ENCODE data around the gene PCAT7. TPM values are rescaled to one million over a fixed set of nuclear protein-coding genes. Genes with fewer than 3 reads are reported as not detected.
"Not testable (repeated sequence)": the region's sequence is repeated elsewhere in the genome, so short reads cannot be mapped to it uniquely, and the experiment has no call there.

The PCAT7 gene
- not detected for total RNA-seq

DNA sequence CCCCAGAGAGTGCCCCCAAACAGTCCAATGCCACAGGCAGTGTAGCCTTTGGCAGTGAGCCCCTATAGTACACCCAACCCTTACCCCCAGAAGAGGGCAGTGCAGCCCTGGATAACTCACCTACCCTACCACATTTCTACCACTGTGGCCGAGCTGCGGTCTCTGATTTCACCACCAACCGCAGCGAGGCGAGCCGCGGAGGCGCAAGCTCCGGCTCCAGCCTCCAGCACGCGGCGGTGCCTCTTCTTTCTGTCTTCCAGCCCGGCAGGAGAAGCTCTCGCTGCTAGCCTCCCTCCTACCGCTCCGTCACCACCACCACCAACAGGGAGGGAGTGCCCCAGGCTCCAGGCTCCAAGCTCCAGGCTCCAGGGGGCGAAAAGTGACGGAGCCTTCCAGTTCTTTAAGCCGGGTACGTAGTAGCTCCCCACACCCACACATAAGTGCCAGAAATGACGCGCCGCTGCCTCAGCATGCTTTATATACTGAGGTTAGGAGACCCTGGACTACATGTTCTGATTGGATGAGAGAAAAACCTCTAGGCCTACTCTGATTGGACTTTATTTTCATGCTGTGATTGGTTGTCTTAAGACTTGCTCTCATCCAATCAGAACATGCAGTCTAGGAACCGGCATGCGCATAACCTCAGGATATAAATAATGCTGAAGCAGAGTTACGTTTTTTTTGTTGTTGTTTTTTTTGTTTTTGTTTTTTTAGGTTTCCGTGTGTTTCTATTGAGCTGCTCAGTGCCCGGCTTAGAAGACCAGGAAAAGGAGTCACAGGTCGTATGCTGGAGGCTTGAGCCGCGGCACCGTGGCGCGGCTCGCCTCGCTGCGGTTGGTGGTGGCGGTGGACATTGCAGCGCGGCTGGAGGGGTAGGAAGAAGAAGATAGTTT is at the start of gene PCAT7:
Gene PCAT7, plus strand, starts transcription at position 645 of the 893 bp plus-strand sequence.
- no peaks in the 10 kb centered on the region for H3K4me1 Mint-ChIP-seq (ENCODE audit: low read depth)
- DNase-seq, result peak; percentile 50
- H3K36me3 Mint-ChIP-seq (ENCODE audit: low read depth), result no peaks in the 10 kb centered on the region
- intact Hi-C loops (cut with micrococcal nuclease), result loop anchor here (1.0 kb wide), 1 partner anchor 49 kb away; no protein-coding TSS in a partner anchor
- H3K4me3 Mint-ChIP-seq, result no peak within 1 kb of the TSS
- H3K9me3 Mint-ChIP-seq, result no peaks in the 10 kb centered on the region
- peaks cover 1% of the 10 kb centered on the region for H3K27me3 Mint-ChIP-seq (ENCODE audit: low read depth)
- CTCF ChIA-PET, result interaction anchor here (0.6 to 0.9 kb wide), 3 partner anchors 49 to 114 kb away, joined by 3 to 6 read pairs (median 3); no protein-coding TSS in a partner anchor
- no peak within 1 kb of the TSS for H3K27ac Mint-ChIP-seq

DNA sequence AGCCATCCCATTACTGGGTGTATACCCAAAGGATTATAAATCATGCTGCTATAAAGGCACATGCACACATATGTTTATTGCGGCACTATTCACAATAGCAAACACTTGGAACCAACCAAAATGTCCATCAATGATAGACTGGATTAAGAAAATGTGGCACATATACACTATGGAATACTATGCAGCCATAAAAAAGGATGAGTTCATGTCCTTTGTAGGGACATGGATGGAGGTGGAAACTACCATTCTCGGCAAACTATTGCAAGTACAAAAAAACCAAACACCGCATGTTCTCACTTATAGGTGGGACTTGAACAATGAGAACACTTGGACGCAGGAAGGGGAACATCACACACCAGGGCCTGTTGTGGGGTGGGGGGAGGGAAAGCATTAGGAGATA is 48.5 kb upstream of the PCAT7 start:
- H3K9me3 Mint-ChIP-seq, result not testable (repeated sequence)

DNA sequence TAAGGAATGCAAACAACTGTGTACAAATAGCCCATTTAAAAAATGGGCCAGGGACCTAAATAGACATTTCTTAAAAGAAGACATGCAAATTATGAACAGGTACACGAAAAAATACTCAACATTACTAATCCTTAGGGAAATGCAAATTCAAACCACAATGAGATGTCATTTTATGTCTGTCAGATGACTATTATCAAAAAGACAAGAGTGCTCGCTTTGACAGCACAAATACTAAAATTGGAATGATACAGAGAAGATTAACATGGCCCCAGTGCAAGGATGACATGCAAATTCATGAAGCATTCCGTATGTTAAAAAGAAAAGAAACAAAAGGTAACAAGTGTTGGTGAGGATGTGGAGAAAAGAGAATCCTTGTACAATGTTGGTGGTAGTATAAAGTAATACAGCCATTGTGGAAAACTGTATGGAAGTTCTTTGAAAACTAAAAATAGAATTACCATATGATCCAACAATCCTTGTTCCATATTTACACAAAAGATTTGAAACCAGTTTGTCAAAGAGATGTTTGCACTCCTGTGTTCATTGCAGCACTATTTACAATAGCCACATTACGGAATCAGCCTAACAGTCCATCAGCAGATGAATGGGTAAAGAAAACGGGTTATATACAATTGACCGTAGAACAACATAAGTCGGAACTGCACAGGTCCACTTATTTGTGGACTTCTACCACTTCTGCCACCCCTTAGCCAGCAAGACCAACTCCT is 47.2 kb upstream of the PCAT7 start:
- CTCF ChIA-PET, result no interaction called here
- H3K4me1 Mint-ChIP-seq (ENCODE audit: low read depth), result no peaks in the 10 kb centered on the region
- DNase-seq, result no peak
- no peaks in the 10 kb centered on the region for H3K36me3 Mint-ChIP-seq (ENCODE audit: low read depth)
- no peak overlapping the region for H3K4me3 Mint-ChIP-seq
- no peak overlapping the region for H3K27ac Mint-ChIP-seq
- peaks cover 15% of the 10 kb centered on the region for H3K27me3 Mint-ChIP-seq (ENCODE audit: low read depth)
- no peaks in the 10 kb centered on the region for H3K9me3 Mint-ChIP-seq
- intact Hi-C loops (cut with micrococcal nuclease), result no loop called here

More for the DNA sequence above, 48.5 kb upstream of the PCAT7 start:
- peaks cover 17% of the 10 kb centered on the region for H3K27me3 Mint-ChIP-seq (ENCODE audit: low read depth)
- H3K4me3 Mint-ChIP-seq; DNase-seq; intact Hi-C loops (cut with micrococcal nuclease); H3K36me3 Mint-ChIP-seq (ENCODE audit: low read depth); H3K27ac Mint-ChIP-seq; H3K4me1 Mint-ChIP-seq (ENCODE audit: low read depth); CTCF ChIA-PET: not testable (repeated sequence)

- Mint-ChIP-seq H3K27ac (no peak overlapping the region), H3K4me1 (ENCODE audit: low read depth) (no peaks in the 10 kb centered on the region), H3K4me3 (no peak overlapping the region), H3K9me3 (no peaks in the 10 kb centered on the region), H3K36me3 (ENCODE audit: low read depth) (no peaks in the 10 kb centered on the region), H3K27me3 (ENCODE audit: low read depth) (peaks cover 2% of the 10 kb centered on the region)
- intact Hi-C loops (cut with micrococcal nuclease), result no loop called here
- DNase-seq, result no peak
- CTCF ChIA-PET, result no interaction called here
Measured at GRCh38 chr9:94511134-94511954, 43.5 kb upstream of the PCAT7 start.

DNA sequence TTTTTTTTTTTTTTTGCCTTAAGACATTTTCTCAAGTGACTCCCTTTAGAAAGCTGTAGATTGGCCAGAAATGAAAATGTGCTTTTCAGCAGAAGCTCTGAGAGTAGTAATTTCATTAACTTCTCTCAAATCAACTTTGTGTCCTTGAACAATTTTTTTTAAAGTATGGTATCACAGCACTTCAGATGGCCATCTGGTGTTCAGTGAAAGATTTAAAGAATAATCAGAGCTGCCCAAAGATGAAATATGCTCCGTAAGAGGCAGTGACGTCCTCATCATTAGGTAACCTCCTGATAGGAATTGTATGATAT is 43.0 kb upstream of the PCAT7 start:
- no peak overlapping the region for H3K4me3 Mint-ChIP-seq
- CTCF ChIA-PET, result no interaction called here
- intact Hi-C loops (cut with micrococcal nuclease), result no loop called here
- H3K4me1 Mint-ChIP-seq (ENCODE audit: low read depth), result no peaks in the 10 kb centered on the region
- no peak for DNase-seq
- H3K27me3 Mint-ChIP-seq (ENCODE audit: low read depth), result no peaks in the 10 kb centered on the region
- H3K27ac Mint-ChIP-seq, result no peak overlapping the region
- no peaks in the 10 kb centered on the region for H3K36me3 Mint-ChIP-seq (ENCODE audit: low read depth)
- no peaks in the 10 kb centered on the region for H3K9me3 Mint-ChIP-seq

DNA sequence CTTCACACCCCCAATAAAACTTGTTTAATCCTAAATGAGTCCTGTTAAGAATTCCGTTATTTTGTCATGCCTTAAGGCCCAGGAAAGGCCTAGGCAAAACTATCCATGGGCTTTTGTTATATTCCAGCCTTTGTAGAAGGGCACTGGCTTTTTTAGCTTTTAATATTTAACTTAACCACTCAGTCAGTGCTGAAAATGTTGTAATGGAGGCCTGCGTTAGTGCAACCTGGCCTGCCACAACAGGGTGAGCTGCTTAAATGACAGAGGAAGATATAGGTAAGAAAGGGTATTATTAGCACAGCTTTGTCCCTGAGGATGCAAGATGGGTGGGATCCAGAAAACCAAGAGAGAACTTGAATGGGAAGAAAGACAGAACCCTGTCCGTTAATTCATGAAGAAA is 40.2 kb upstream of the PCAT7 start:
- peaks cover 3% of the 10 kb centered on the region for H3K27me3 Mint-ChIP-seq (ENCODE audit: low read depth)
- intact Hi-C loops (cut with micrococcal nuclease), result no loop called here
- H3K4me3 Mint-ChIP-seq, result no peak overlapping the region
- no peaks in the 10 kb centered on the region for H3K9me3 Mint-ChIP-seq
- CTCF ChIA-PET, result no interaction called here
- no peaks in the 10 kb centered on the region for H3K36me3 Mint-ChIP-seq (ENCODE audit: low read depth)
- H3K4me1 Mint-ChIP-seq (ENCODE audit: low read depth), result no peaks in the 10 kb centered on the region
- no peak for DNase-seq
- H3K27ac Mint-ChIP-seq, result no peak overlapping the region

DNA sequence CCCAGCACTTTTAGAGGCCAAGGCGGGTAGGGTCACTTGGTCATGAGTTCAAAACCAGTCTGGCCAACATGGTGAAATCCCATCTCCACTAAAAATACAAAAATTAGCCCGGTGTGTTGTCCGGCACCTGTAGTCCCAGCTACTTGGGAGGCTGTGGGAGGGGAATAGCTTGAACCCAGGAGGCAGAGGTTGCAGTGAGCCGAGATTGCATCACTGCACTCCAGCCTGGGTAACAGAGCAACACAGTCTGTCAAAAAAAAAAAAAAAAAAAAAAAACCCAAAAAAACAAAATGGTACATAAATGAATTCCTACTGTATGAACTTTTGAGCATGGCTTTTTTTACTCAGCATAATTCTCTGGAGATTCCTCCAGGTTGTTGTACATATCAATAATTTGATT is 37.6 kb upstream of the PCAT7 start:
- Mint-ChIP-seq H3K4me1 (ENCODE audit: low read depth) (no peaks in the 10 kb centered on the region), H3K9me3 (no peaks in the 10 kb centered on the region), H3K27me3 (ENCODE audit: low read depth) (peaks cover 5% of the 10 kb centered on the region), H3K36me3 (ENCODE audit: low read depth) (no peaks in the 10 kb centered on the region), H3K4me3 (no peak overlapping the region), H3K27ac (no peak overlapping the region)
- CTCF ChIA-PET, result no interaction called here
- DNase-seq, result no peak
- intact Hi-C loops (cut with micrococcal nuclease), result no loop called here

GRCh38 chr9:94525396-94526035 is 29.4 kb upstream of the PCAT7 start:
- H3K9me3 Mint-ChIP-seq, result no peaks in the 10 kb centered on the region
- peaks cover 6% of the 10 kb centered on the region for H3K27me3 Mint-ChIP-seq (ENCODE audit: low read depth)
- no peak overlapping the region for H3K4me3 Mint-ChIP-seq
- CTCF ChIA-PET, result no interaction called here
- DNase-seq, result no peak
- H3K36me3 Mint-ChIP-seq (ENCODE audit: low read depth), result no peaks in the 10 kb centered on the region
- H3K27ac Mint-ChIP-seq, result no peak overlapping the region
- no peaks in the 10 kb centered on the region for H3K4me1 Mint-ChIP-seq (ENCODE audit: low read depth)
- intact Hi-C loops (cut with micrococcal nuclease), result no loop called here

DNA sequence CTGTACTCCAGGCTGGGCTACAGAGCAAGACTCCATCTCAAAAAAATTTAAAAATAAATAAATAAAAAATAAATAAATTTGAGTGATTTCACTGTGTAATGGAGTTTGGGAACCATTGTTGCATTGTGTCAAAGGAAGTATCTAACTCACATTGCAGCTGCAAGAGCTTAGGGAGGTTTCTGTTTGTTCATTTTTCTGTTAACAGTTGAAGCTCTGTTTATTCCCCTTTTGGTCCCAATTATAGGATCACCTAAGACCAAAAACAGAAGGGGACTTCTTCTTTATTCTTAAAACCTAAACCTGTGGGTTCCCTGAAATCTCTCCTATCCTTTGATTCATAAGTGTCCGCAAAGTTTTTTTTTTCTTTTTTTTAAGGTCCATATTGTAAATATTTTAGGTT is 28.6 kb upstream of the PCAT7 start:
- no peaks in the 10 kb centered on the region for H3K4me1 Mint-ChIP-seq (ENCODE audit: low read depth)
- H3K27ac Mint-ChIP-seq, result no peak overlapping the region
- no peaks in the 10 kb centered on the region for H3K36me3 Mint-ChIP-seq (ENCODE audit: low read depth)
- H3K27me3 Mint-ChIP-seq (ENCODE audit: low read depth), result peaks cover 6% of the 10 kb centered on the region
- intact Hi-C loops (cut with micrococcal nuclease), result no loop called here
- H3K4me3 Mint-ChIP-seq, result no peak overlapping the region
- no peaks in the 10 kb centered on the region for H3K9me3 Mint-ChIP-seq
- CTCF ChIA-PET, result no interaction called here
- DNase-seq, result no peak

DNA sequence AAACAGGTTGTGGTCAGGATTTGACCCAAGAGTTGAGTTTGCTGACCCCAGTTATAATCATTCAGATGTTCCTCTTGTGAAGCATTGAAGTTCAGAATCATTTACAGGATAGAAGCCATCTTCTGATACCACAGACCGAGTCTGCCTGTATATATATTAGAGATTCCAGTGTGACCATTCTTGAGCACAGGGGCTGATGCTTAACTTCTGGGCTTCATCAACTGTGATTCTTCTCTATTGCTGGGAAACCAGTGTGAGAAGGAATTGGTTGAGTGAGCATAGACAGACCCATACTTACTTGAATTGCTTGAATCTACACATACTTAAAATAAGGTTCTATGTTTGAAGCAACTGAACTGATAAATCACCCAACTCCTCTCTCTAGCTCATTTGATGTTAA is 27.9 kb upstream of the PCAT7 start:
- no peak for DNase-seq
- H3K4me3 Mint-ChIP-seq, result no peak overlapping the region
- H3K27ac Mint-ChIP-seq, result no peak overlapping the region
- CTCF ChIA-PET, result no interaction called here
- no peaks in the 10 kb centered on the region for H3K4me1 Mint-ChIP-seq (ENCODE audit: low read depth)
- no peaks in the 10 kb centered on the region for H3K36me3 Mint-ChIP-seq (ENCODE audit: low read depth)
- H3K27me3 Mint-ChIP-seq (ENCODE audit: low read depth), result peaks cover 3% of the 10 kb centered on the region
- no peaks in the 10 kb centered on the region for H3K9me3 Mint-ChIP-seq
- intact Hi-C loops (cut with micrococcal nuclease), result no loop called here

DNA sequence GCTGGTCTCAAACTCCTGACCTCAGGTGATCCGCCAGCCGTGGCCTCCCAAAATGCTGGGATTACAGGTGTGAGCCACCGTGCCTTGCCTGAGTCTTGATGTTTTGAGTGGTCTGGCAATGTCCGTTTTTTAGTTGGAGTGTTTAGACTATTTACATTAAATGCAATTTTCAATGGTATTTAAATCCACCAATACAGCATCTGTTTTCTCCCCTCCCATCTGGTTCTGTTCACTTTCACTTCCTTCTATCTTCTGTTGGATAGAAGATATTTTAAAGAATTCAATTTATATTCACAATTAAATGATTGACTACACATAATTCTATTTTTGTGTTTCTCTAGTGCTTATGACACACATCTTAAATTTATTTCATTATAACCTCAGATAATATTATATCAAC is 26.0 kb upstream of the PCAT7 start:
- Mint-ChIP-seq H3K4me3 (no peak overlapping the region), H3K4me1 (ENCODE audit: low read depth) (no peaks in the 10 kb centered on the region), H3K36me3 (ENCODE audit: low read depth) (no peaks in the 10 kb centered on the region), H3K9me3 (no peaks in the 10 kb centered on the region), H3K27me3 (ENCODE audit: low read depth) (peaks cover 3% of the 10 kb centered on the region), H3K27ac (no peak overlapping the region)
- no peak for DNase-seq
- CTCF ChIA-PET, result no interaction called here
- intact Hi-C loops (cut with micrococcal nuclease), result no loop called here

- H3K27ac Mint-ChIP-seq, result no peak overlapping the region
- H3K4me1 Mint-ChIP-seq (ENCODE audit: low read depth), result no peaks in the 10 kb centered on the region
- CTCF ChIA-PET, result no interaction called here
- no peak overlapping the region for H3K4me3 Mint-ChIP-seq
- H3K9me3 Mint-ChIP-seq, result no peaks in the 10 kb centered on the region
- no peaks in the 10 kb centered on the region for H3K27me3 Mint-ChIP-seq (ENCODE audit: low read depth)
- H3K36me3 Mint-ChIP-seq (ENCODE audit: low read depth), result no peaks in the 10 kb centered on the region
- intact Hi-C loops (cut with micrococcal nuclease), result no loop called here
- DNase-seq, result no peak
Measured at GRCh38 chr9:94533155-94533554, 21.7 kb upstream of the PCAT7 start.

All from activated naive CD4-positive, alpha-beta T cell treated with anti-CD3 and anti-CD28 coated beads for 36 hours (primary cell).